Hepatocyte (in vitro differentiated cells): ENCODE data around the gene JAG1. TPM values are rescaled to one million over a fixed set of nuclear protein-coding genes. Genes with fewer than 3 reads are reported as not detected.
A peak's percentile ranks its signal among the peaks of the same experiment; 100 is the strongest.

Experiments used
- DNase-seq: peaks from one replicate; pipeline ENCODE4 v3.0.0-alpha.2; 2016; ENCODE audit warnings: low spot score
- H2AFZ ChIP-seq: fragments of 200-600 bp; sonication (generic); 2 replicates; pipeline ENCODE4 v1.6.0; 2016; ENCODE audit warnings: antibody characterized with exemption, mild to moderate bottlenecking
- H3K27ac ChIP-seq: fragments of 200-600 bp; sonication (generic); 2 replicates; pipeline ENCODE4 v1.5.1; 2016; ENCODE audit warnings: mild to moderate bottlenecking
- H3K27me3 ChIP-seq: fragments of 200-600 bp; sonication (generic); 2 replicates; pipeline ENCODE4 v1.6.1; 2016
- H3K36me3 ChIP-seq: fragments of 200-600 bp; sonication (generic); replicated peaks from 2 replicates; pipeline ENCODE4 v1.5.1; 2016; ENCODE audit warnings: low read depth; ENCODE audit not compliant: insufficient read depth
- H3K4me1 ChIP-seq: fragments of 200-600 bp; sonication (generic); 2 replicates; pipeline ENCODE4 v1.5.1; 2016; ENCODE audit warnings: mild to moderate bottlenecking, moderate library complexity; ENCODE audit not compliant: insufficient read depth
- H3K4me2 ChIP-seq: fragments of 200-600 bp; sonication (generic); 2 replicates; pipeline ENCODE4 v1.6.0; 2016
- H3K4me3 ChIP-seq: fragments of 200-600 bp; sonication (generic); 2 replicates; pipeline ENCODE4 v1.5.1; 2016; ENCODE audit warnings: mild to moderate bottlenecking
- H3K79me2 ChIP-seq: fragments of 200-600 bp; sonication (generic); 2 replicates; pipeline ENCODE4 v1.6.0; 2017; ENCODE audit warnings: mild to moderate bottlenecking
- H3K9me2 ChIP-seq: fragments of 200-600 bp; sonication (generic); replicated peaks from 2 replicates; pipeline ENCODE4 v1.6.0; 2017; ENCODE audit warnings: mild to moderate bottlenecking; ENCODE audit not compliant: insufficient read depth
- H3K9me3 ChIP-seq: fragments of 200-600 bp; sonication (generic); 2 replicates; pipeline ENCODE4 v1.5.1; 2016; ENCODE audit warnings: low read depth, mild to moderate bottlenecking
- H4K20me1 ChIP-seq: fragments of 200-600 bp; sonication (generic); 2 replicates; pipeline ENCODE4 v1.6.0; 2016; ENCODE audit warnings: mild to moderate bottlenecking; ENCODE audit not compliant: insufficient read depth, poor library complexity, severe bottlenecking
- EZH2 ChIP-seq: fragments of 200-600 bp; sonication (generic); IDR thresholded peaks from 2 replicates; pipeline ENCODE4 v1.6.1; 2016; ENCODE audit warnings: antibody characterized with exemption, mild to moderate bottlenecking, borderline replicate concordance
- EZH2phosphoT487 ChIP-seq: fragments of 200-600 bp; sonication (generic); IDR thresholded peaks from one replicate; pipeline ENCODE4 v1.6.1; 2018; ENCODE audit warnings: antibody characterized with exemption, mild to moderate bottlenecking, low read depth, moderate library complexity; ENCODE audit not compliant: unreplicated experiment, severe bottlenecking
- WGBS: methylation state at CpG from one replicate; pipeline ENCODE4 v1.1.6; 2016; ENCODE audit warnings: low lambda C conversion rate; ENCODE audit errors: missing lambda C conversion rate; 5-methylcytosine and 5-hydroxymethylcytosine counted together
- polyA plus RNA-seq: library from polyadenylated mRNA; unstranded; fragments of >200 nt; fragmentation: Nextera tagmentation; extraction: Ambion mirVana; gene quantifications from 2 replicates; pipeline ENCODE4 v1.2.1, GENCODE V29; 2016
- total RNA-seq: library from RNA; depleted of rRNA; stranded (reverse); fragments of >200 nt; gene quantifications from 2 replicates; pipeline ENCODE4 v1.2.3, GENCODE V29; 2014
- TF ChIP-seq, protein P1 (sequence below): fragments of 200-600 bp; sonication (generic); IDR thresholded peaks from 2 replicates; pipeline ENCODE4 v1.5.1; 2016; ENCODE audit warnings: antibody characterized with exemption, mild to moderate bottlenecking; ENCODE audit not compliant: poor library complexity

JAG1 gene
- total and polyA plus RNA-seq, 2 experiments from 2014 or later: 21.0 to 51.5 TPM

DNA sequence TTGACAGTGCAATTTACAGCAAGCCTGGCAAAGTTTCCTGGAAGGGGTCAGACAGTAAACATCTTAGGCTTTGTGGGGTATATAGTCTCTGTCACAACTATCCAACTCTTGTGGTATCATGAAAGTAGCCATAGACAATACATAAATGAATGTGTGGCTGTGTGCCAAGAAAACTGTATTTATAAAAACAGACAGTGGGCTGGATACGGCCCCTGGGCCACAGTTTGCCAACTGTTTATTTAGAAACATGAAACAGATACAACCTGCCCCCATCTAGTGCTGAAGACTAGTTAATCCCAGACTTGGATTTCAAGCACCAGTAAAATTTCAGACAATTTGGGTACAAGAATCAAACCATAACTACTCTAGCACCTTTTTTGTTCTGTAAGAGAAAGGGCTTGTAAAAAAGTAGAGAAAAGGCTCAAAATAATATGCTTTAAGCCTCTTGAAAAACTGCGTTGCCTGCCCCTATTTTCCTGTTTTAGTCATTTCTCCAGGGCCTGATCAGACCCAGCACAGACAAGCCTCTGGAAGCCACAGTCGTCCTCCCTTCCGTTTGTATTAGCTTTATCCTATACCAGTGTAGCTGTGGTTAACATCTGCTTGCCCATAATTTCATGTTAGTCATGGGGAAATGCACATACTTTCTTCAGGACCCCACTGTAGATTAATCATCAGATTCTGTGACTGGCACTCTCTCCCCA lies 30.8 kb downstream of the JAG1 start:
- peaks cover 3% of the 10 kb centered on the region for H3K36me3 ChIP-seq
- H3K9me2 ChIP-seq: no peaks in the 10 kb centered on the region
- no peak overlapping the region for H3K4me3 ChIP-seq
- peaks cover 6% of the 10 kb centered on the region for H3K4me1 ChIP-seq
- no peaks in the 10 kb centered on the region for H3K27me3 ChIP-seq
- H3K9me3 ChIP-seq: no peaks in the 10 kb centered on the region
- H3K79me2 ChIP-seq: no peaks in the 10 kb centered on the region
- DNase-seq: no peak
- H2AFZ ChIP-seq: no peak overlapping the region
- H3K27ac ChIP-seq: peak overlapping the region; percentile 7
- no peak overlapping the region for H3K4me2 ChIP-seq
- H4K20me1 ChIP-seq: peaks cover 3% of the 10 kb centered on the region
- TF ChIP-seq EZH2phosphoT487 (no peak), EZH2 (no peak)
- TF ChIP-seq, protein P1, sequence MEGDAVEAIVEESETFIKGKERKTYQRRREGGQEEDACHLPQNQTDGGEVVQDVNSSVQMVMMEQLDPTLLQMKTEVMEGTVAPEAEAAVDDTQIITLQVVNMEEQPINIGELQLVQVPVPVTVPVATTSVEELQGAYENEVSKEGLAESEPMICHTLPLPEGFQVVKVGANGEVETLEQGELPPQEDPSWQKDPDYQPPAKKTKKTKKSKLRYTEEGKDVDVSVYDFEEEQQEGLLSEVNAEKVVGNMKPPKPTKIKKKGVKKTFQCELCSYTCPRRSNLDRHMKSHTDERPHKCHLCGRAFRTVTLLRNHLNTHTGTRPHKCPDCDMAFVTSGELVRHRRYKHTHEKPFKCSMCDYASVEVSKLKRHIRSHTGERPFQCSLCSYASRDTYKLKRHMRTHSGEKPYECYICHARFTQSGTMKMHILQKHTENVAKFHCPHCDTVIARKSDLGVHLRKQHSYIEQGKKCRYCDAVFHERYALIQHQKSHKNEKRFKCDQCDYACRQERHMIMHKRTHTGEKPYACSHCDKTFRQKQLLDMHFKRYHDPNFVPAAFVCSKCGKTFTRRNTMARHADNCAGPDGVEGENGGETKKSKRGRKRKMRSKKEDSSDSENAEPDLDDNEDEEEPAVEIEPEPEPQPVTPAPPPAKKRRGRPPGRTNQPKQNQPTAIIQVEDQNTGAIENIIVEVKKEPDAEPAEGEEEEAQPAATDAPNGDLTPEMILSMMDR: no peak
- WGBS: 46% methylated on average over 4 of the region's 4 CpGs

DNA sequence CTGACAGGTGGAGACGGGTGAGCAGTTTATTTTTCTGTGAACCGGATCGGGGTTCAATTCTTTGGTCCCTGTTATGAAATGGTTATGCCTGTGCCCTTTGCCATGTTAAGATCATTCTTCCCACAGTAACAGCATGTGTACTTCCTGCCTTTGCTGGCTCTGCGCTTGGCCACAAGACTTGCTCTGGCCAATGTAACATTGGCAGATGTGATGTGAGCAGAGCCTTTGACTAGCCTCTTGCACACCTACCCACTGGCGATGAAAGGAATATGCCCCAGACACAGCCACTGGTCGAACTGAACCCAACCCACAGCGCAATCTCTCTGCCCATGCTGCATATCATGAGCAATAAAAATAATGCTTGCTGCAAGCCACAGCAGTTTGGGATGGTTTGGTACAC lies 31.9 kb downstream of the JAG1 start:
- Histone ChIP-seq H3K79me2 (no peaks in the 10 kb centered on the region), H3K27me3 (no peaks in the 10 kb centered on the region), H2AFZ (no peak overlapping the region), H3K36me3 (peaks cover 3% of the 10 kb centered on the region), H3K4me2 (no peak overlapping the region), H3K9me2 (no peaks in the 10 kb centered on the region), H3K9me3 (no peaks in the 10 kb centered on the region), H3K27ac (no peak overlapping the region), H4K20me1 (peaks cover 3% of the 10 kb centered on the region), H3K4me3 (no peak overlapping the region), H3K4me1 (peaks cover 6% of the 10 kb centered on the region)
- 97% methylated on average over 7 of the region's 7 CpGs for WGBS
- TF ChIP-seq, protein P1: no peak
- TF ChIP-seq EZH2phosphoT487: no peak
- TF ChIP-seq EZH2: no peak
- DNase-seq: no peak

DNA sequence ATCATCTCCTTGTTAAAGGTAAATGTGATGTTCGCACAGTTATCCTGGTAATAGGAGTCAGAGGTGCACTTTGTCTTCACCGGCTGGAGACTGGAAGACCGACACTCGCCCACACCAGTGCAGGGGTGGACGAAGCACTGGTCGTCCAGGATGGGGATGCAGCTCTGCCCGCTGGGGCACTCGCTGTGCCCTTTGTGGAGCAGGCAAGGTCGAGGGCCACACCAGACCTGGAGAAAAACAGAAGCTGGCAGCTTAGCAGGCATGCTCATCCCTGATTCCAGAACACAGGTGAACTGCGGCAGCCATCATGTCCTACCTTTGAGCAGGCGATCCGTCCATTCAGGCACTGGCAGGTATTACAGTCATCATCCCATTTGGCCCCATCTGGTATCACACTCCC lies 32.3 kb downstream of the JAG1 start:
- no peak overlapping the region for H2AFZ ChIP-seq
- no peaks in the 10 kb centered on the region for H3K27me3 ChIP-seq
- H3K4me1 ChIP-seq: peaks cover 6% of the 10 kb centered on the region
- H3K9me3 ChIP-seq: no peaks in the 10 kb centered on the region
- DNase-seq: no peak
- no peak overlapping the region for H3K27ac ChIP-seq
- no peaks in the 10 kb centered on the region for H3K79me2 ChIP-seq
- WGBS: 97% methylated on average over 12 of the region's 12 CpGs
- TF ChIP-seq EZH2phosphoT487: no peak
- TF ChIP-seq, protein P1: no peak
- no peak overlapping the region for H3K4me2 ChIP-seq
- H3K4me3 ChIP-seq: no peak overlapping the region
- H4K20me1 ChIP-seq: peaks cover 3% of the 10 kb centered on the region
- no peaks in the 10 kb centered on the region for H3K9me2 ChIP-seq
- peaks cover 3% of the 10 kb centered on the region for H3K36me3 ChIP-seq
